H1 (cell line): ENCODE results near the gene RPS21. TPM values are rescaled to one million over a fixed set of nuclear protein-coding genes. Genes with fewer than 3 reads are reported as not detected.

Source experiments
- CTCF ChIA-PET: fragments of 300-600 bp; sonication (Branson Sonifier 250); formaldehyde crosslinking; loops from one replicate; lab custom pipeline; 2021; ENCODE audit not compliant: partially characterized antibody; lab: Charles Lee
- POLR2A ChIA-PET: fragments of 300-600 bp; sonication (Branson Sonifier 250); formaldehyde crosslinking; loops from one replicate; lab custom pipeline; 2021; ENCODE audit warnings: inconsistent platforms; ENCODE audit not compliant: partially characterized antibody; lab: Charles Lee
- DNase-seq, 2 experiments: peaks; one replicate each; pipeline versions ENCODE4 v3.0.0 to v3.0.0-alpha.2; 2010 to 2022; ENCODE audit warnings: low spot score in 2 of 2, low read depth in 1 of 2, mixed read lengths in 1 of 2
- FAIRE-seq: peaks from 2 replicates; lab custom pipeline; 2011; peaks lifted over from hg19 to GRCh38; lab: Jason Lieb, UNC
- H2AFZ ChIP-seq: 2 replicates; pipeline ENCODE4 v1.8.1; 2012; ENCODE audit warnings: low read length, inconsistent platforms
- H2AK5ac ChIP-seq: 2 replicates; pipeline ENCODE4 v1.6.1; 2013; ENCODE audit warnings: low read depth, low read length
- H2BK120ac ChIP-seq: replicated peaks from 2 replicates; pipeline ENCODE3; 2013; ENCODE audit warnings: low read depth, low read length, inconsistent platforms
- H2BK12ac ChIP-seq: 2 replicates; pipeline ENCODE4 v1.6.1; 2013; ENCODE audit warnings: low read depth, low read length
- H2BK15ac ChIP-seq: 2 replicates; pipeline ENCODE4 v1.6.1; 2013; ENCODE audit warnings: low read length
- H2BK20ac ChIP-seq: 2 replicates; pipeline ENCODE4 v1.6.1; 2013; ENCODE audit warnings: low read length
- H2BK5ac ChIP-seq: 2 replicates; pipeline ENCODE4 v1.6.1; 2013; ENCODE audit warnings: low read depth, low read length
- H3K14ac ChIP-seq: 2 replicates; pipeline ENCODE4 v1.6.1; 2013; ENCODE audit warnings: inconsistent platforms; ENCODE audit not compliant: insufficient read length
- H3K18ac ChIP-seq: 2 replicates; pipeline ENCODE4 v1.6.1; 2013; ENCODE audit warnings: low read length; ENCODE audit errors: extremely low read depth
- H3K23ac ChIP-seq: 2 replicates; pipeline ENCODE4 v1.6.1; 2013; ENCODE audit warnings: inconsistent platforms; ENCODE audit not compliant: insufficient read length
- H3K23me2 ChIP-seq: 2 replicates; pipeline ENCODE4 v1.6.1; 2013; ENCODE audit warnings: low read depth, low read length
- H3K27ac ChIP-seq: 2 replicates; pipeline ENCODE4 v1.6.1; 2011; ENCODE audit warnings: low read depth, low read length, inconsistent platforms
- H3K27me3 ChIP-seq, 4 experiments: replicated peaks in 1 of 4; 1 replicate in 1 of 4; 2 replicates in 3 of 4; pipeline versions ENCODE4 v1.6.1 to v1.8.1; 2011 to 2013; ENCODE audit warnings: low read length in 3 of 4, mild to moderate bottlenecking in 3 of 4, inconsistent platforms in 2 of 4, mixed read lengths in 2 of 4, moderate library complexity in 1 of 4; ENCODE audit not compliant: control insufficient read depth in 3 of 4, insufficient read depth in 3 of 4; ENCODE audit errors: extremely low read depth in 1 of 4
- H3K36me3 ChIP-seq, 4 experiments: 2 replicates each; pipeline versions ENCODE4 v1.6.1 to v1.8.1; 2011 to 2013; ENCODE audit warnings: mild to moderate bottlenecking in 4 of 4, low read length in 3 of 4, moderate library complexity in 2 of 4, control low read depth in 1 of 4, inconsistent platforms in 1 of 4; ENCODE audit not compliant: insufficient read depth in 4 of 4, control insufficient read depth in 2 of 4
- H3K4ac ChIP-seq: replicated peaks from 2 replicates; pipeline ENCODE3; 2013; ENCODE audit warnings: low read length, low read depth, mixed read lengths, inconsistent platforms; ENCODE audit not compliant: insufficient read length
- H3K4me1 ChIP-seq, 4 experiments: replicated peaks in 1 of 4; 1 replicate in 1 of 4; 2 replicates in 3 of 4; pipeline versions ENCODE4 v1.6.1 to v1.8.1; 2011 to 2013; ENCODE audit warnings: low read length in 3 of 4, inconsistent platforms in 2 of 4, mixed read lengths in 1 of 4; ENCODE audit not compliant: insufficient read depth in 4 of 4, control insufficient read depth in 3 of 4
- H3K4me2 ChIP-seq, 2 experiments: 2 replicates each; pipeline versions ENCODE4 v1.6.1 to v1.8.1; 2011 to 2013; ENCODE audit warnings: low read depth in 2 of 2, low read length in 2 of 2, control low read depth in 1 of 2, inconsistent platforms in 1 of 2, mild to moderate bottlenecking in 1 of 2; ENCODE audit not compliant: insufficient read depth in 1 of 2
- H3K4me3 ChIP-seq, 4 experiments: fragments of 200-600, 300-600 bp in 1 of 4; sonication (generic), shearing (Covaris generic), sonication (Bioruptor Twin) in 1 of 4; 2 replicates each; pipeline versions ENCODE4 v1.5.1 to v1.8.1; 2011 to 2016; ENCODE audit warnings: low read length in 4 of 4, low read depth in 3 of 4, control low read depth in 2 of 4, inconsistent platforms in 2 of 4, mild to moderate bottlenecking in 2 of 4, mixed read lengths in 1 of 4, moderate library complexity in 1 of 4; ENCODE audit not compliant: insufficient read depth in 2 of 4; ENCODE audit errors: extremely low read depth in 1 of 4
- H3K56ac ChIP-seq: replicated peaks from 2 replicates; pipeline ENCODE3; 2013; ENCODE audit warnings: low read depth, mild to moderate bottlenecking, mixed read lengths, low read length, inconsistent platforms; ENCODE audit not compliant: insufficient read length
- H3K79me1 ChIP-seq: 2 replicates; pipeline ENCODE4 v1.6.1; 2013; ENCODE audit warnings: low read depth, low read length, control low read depth
- H3K79me2 ChIP-seq, 2 experiments: 2 replicates each; pipeline versions ENCODE4 v1.6.1 to v1.8.1; 2012 to 2013; ENCODE audit warnings: low read length in 2 of 2, mild to moderate bottlenecking in 2 of 2, inconsistent platforms in 1 of 2; ENCODE audit not compliant: insufficient read depth in 2 of 2, control insufficient read depth in 1 of 2
- H3K9ac ChIP-seq, 4 experiments: replicated peaks in 1 of 4; 1 replicate in 1 of 4; 2 replicates in 3 of 4; pipeline versions ENCODE4 v1.6.1 to v1.8.1; 2011 to 2013; ENCODE audit warnings: low read depth in 3 of 4, low read length in 3 of 4, control low read depth in 2 of 4, mild to moderate bottlenecking in 2 of 4, moderate library complexity in 2 of 4, inconsistent platforms in 1 of 4; ENCODE audit errors: extremely low read depth in 1 of 4
- H3K9me3 ChIP-seq, 2 experiments: 2 replicates each; pipeline versions ENCODE4 v1.6.1 to v1.8.1; 2012 to 2013; ENCODE audit warnings: mild to moderate bottlenecking in 2 of 2, moderate library complexity in 2 of 2, control low read depth in 1 of 2, inconsistent platforms in 1 of 2, low read depth in 1 of 2, low read length in 1 of 2, mixed read lengths in 1 of 2; ENCODE audit not compliant: insufficient read depth in 2 of 2
- H4K20me1 ChIP-seq, 2 experiments: replicated peaks in 1 of 2; 2 replicates each; pipeline versions ENCODE3 to v1.8.1; 2011 to 2013; ENCODE audit warnings: inconsistent platforms in 2 of 2, low read length in 2 of 2, mild to moderate bottlenecking in 1 of 2; ENCODE audit not compliant: insufficient read depth in 2 of 2, control insufficient read depth in 1 of 2
- H4K5ac ChIP-seq: 2 replicates; pipeline ENCODE4 v1.6.1; 2013; ENCODE audit warnings: low read length, low read depth, mixed read lengths, inconsistent platforms; ENCODE audit not compliant: insufficient read length
- H4K8ac ChIP-seq: 2 replicates; pipeline ENCODE4 v1.8.0; 2013; ENCODE audit warnings: mild to moderate bottlenecking, moderate library complexity, low read length, inconsistent platforms; ENCODE audit not compliant: insufficient read depth; ENCODE audit errors: extremely low read depth
- H4K91ac ChIP-seq: replicated peaks from 2 replicates; pipeline ENCODE3; 2013; ENCODE audit warnings: low read length, mixed read lengths, inconsistent platforms; ENCODE audit not compliant: insufficient read length
- HDAC2 ChIP-seq, 2 experiments: fragments of 300-600 bp in 1 of 2; sonication (generic) in 1 of 2; IDR thresholded peaks; 2 replicates each; pipeline ENCODE4 v1.6.1; 2011 to 2012; ENCODE audit warnings: low read depth in 2 of 2, low read length in 2 of 2, mild to moderate bottlenecking in 2 of 2, moderate library complexity in 2 of 2, borderline replicate concordance in 1 of 2, inconsistent platforms in 1 of 2
- POLR2AphosphoS5 ChIP-seq: IDR thresholded peaks from 2 replicates; pipeline ENCODE4 v1.6.1; 2011; ENCODE audit warnings: low read depth, low read length
- RNF2 ChIP-seq: fragments of 200-900, 300-1000 bp; sonication (generic); IDR thresholded peaks from 2 replicates; pipeline ENCODE4 v1.7.1; 2016; ENCODE audit warnings: borderline replicate concordance, low read depth, mild to moderate bottlenecking, antibody characterized with exemption, low read length; ENCODE audit not compliant: poor library complexity, severe bottlenecking; ENCODE audit errors: missing control alignments
- WGBS, 2 experiments: shearing (Covaris generic) in 1 of 2; methylation state at CpG; one replicate each; pipeline versions ENCODE4 v1.1.6 to v1.1.7; 2013 to 2015; ENCODE audit warnings: low lambda C conversion rate in 2 of 2, mixed read lengths in 2 of 2, inconsistent platforms in 1 of 2, low coverage in 1 of 2, missing lambda C conversion rate in 1 of 2; ENCODE audit not compliant: insufficient replicate concordance in 2 of 2, insufficient coverage in 1 of 2, insufficient read length in 1 of 2; ENCODE audit errors: extremely low coverage in 1 of 2, missing lambda C conversion rate in 1 of 2; 5-methylcytosine and 5-hydroxymethylcytosine counted together
- polyA plus RNA-seq, 7 experiments: library from polyadenylated mRNA; depleted of rRNA in 3 of 7; stranded (reverse) in 5 of 7; unstranded in 2 of 7; fragments of >200 nt in 5 of 7; fragments of 200-250 nt in 2 of 7; gene quantifications; 1 replicate in 5 of 7; 2 replicates in 1 of 7; 4 replicates in 1 of 7; pipeline versions ENCODE4 v1.2.1 to v1.2.3, GENCODE V29; 2011 to 2013; ENCODE audit warnings: missing spikeins in 2 of 7, mixed read lengths in 2 of 7
- total RNA-seq: library from RNA; stranded (reverse); fragmentation: NEBNext Ultra II Directional; extraction: Animal tissue kit (Norgen Biotek cat#: 25700); gene quantifications from 2 replicates; pipeline ENCODE4 v1.2.1, GENCODE V29; 2021
- TF ChIP-seq, protein P1 (sequence below): IDR thresholded peaks from 2 replicates; pipeline ENCODE4 v1.6.1; 2012; ENCODE audit warnings: inconsistent platforms

Gene RPS21
- total and polyA plus RNA-seq, 2 of the 8 experiments (the other 6 are each of a cell fraction or from before 2014, with no cell fraction given): 1,787 to 7,219 TPM

DNA sequence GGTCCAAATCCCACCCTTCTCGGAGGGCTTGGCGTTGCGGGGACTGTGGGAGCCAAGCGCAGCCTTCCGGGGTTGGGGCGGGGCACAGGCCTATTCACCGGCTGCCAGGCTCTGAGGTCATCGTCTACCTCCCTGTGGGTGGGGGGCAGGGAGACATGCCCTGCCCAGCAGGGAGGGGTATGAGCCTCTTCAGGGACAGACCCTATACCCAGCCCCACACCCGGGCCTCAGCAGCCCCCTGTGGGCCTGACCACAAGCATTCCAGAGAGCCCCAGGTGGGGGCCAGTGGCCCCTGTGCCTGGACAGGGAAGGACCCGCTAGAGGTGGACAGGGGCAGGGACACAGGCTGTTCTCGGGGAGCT is 31.4 kb upstream of the RPS21 start:
- peak overlapping the region; percentile 42 for H4K91ac ChIP-seq
- 66% methylated on average over 5 of the region's 11 CpGs; no CpG with 5 or more reads in 1 of the 2 experiments for WGBS, 2 experiments
- H2BK12ac ChIP-seq: peak overlapping the region; percentile 27; the same call in 1 of the 2 replicates
- H3K27me3 ChIP-seq: no peaks in the 10 kb centered on the region
- no peak overlapping the region for H3K23ac ChIP-seq
- no peak overlapping the region for H3K4me3 ChIP-seq
- no peak overlapping the region for H2BK15ac ChIP-seq
- peaks cover 12 to 64% of the 10 kb centered on the region in 2 experiments; a peak in 3 of 4 replicates for H3K79me2 ChIP-seq
- peak overlapping the region; percentile 39; the same call in 1 of the 2 replicates for H2AK5ac ChIP-seq
- H3K4ac ChIP-seq: peak overlapping the region; percentile 91
- ChIA-PET CTCF (interaction anchor here (1.0 to 3.6 kb wide), 5 partner anchors 10 to 46 kb away, joined by 3 to 30 read pairs (median 4); partner anchors contain the start of gene LAMA5), POLR2A (interaction anchor here (0.8 to 10.4 kb wide), 10 partner anchors 10 to 113 kb away, joined by 3 to 114 read pairs (median 5); partner anchors contain the start of genes LAMA5 and RPS21)
- no peak overlapping the region for H3K9ac ChIP-seq
- no peak overlapping the region for H2AFZ ChIP-seq
- peaks cover 30% of the 10 kb centered on the region for H3K79me1 ChIP-seq
- H2BK5ac ChIP-seq: peak overlapping the region; percentile 73
- DNase-seq (no peak), FAIRE-seq (no peak)
- no peak overlapping the region for H4K8ac ChIP-seq
- no peak overlapping the region for H2BK20ac ChIP-seq
- peaks cover 14 to 27% (median 22%) of the 10 kb centered on the region in 4 experiments; a peak in 6 of 8 replicates for H3K36me3 ChIP-seq
- H3K23me2 ChIP-seq: no peaks in the 10 kb centered on the region
- H3K4me2 ChIP-seq: 0 out of 4 replicates have a peak overlapping the region, but pooled peaks of 1 of the 2 experiments have one; percentile 7
- H3K4me1 ChIP-seq: peaks cover 0 to 43% (median 31%) of the 10 kb centered on the region in 4 experiments; a peak in 6 of 7 replicates
- H3K27ac ChIP-seq: peak overlapping the region; percentile 71
- H4K20me1 ChIP-seq: peaks cover 0 to 26% of the 10 kb centered on the region in 2 experiments
- H3K18ac ChIP-seq: peak overlapping the region; percentile 60; the same call in 1 of the 2 replicates
- H3K56ac ChIP-seq: no peak overlapping the region
- H2BK120ac ChIP-seq: no peak overlapping the region
- no peak overlapping the region for H3K14ac ChIP-seq
- H4K5ac ChIP-seq: peak overlapping the region; percentile 30
- no peaks in the 10 kb centered on the region; a peak in 1 of 4 replicates for H3K9me3 ChIP-seq
- TF ChIP-seq RNF2: no peak
- TF ChIP-seq, protein P1, sequence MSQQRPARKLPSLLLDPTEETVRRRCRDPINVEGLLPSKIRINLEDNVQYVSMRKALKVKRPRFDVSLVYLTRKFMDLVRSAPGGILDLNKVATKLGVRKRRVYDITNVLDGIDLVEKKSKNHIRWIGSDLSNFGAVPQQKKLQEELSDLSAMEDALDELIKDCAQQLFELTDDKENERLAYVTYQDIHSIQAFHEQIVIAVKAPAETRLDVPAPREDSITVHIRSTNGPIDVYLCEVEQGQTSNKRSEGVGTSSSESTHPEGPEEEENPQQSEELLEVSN: no peak
- no peak for TF ChIP-seq HDAC2 (IDR thresholded peaks at IDR 0.05; ENCODE audit: borderline replicate concordance in 1 of 2, low read depth in 2 of 2, low read length in 2 of 2)
- TF ChIP-seq POLR2AphosphoS5: no peak
